ENCODE results near the gene HEATR9.

GRCh38 chr17:35912339-35912912 lies 43.7 kb upstream of the HEATR9 start:
- TF ChIP-seq SP1 (IDR thresholded peaks at IDR 0.05) (no peak), HNF4A (conservative IDR thresholded peaks at IDR 0.05) (no peak), FOXA1 (IDR thresholded peaks at IDR 0.05) (no peak), CTCF (IDR thresholded peaks at IDR 0.05; ENCODE audit: low read depth, low read length, missing input control) (no peak), EGR1 (IDR thresholded peaks at IDR 0.05; ENCODE audit: low read depth in 2 of 2) (no peak), RAD21 (IDR thresholded peaks at IDR 0.05) (no peak), NR2F2 (IDR thresholded peaks at IDR 0.05) (no peak)
